Renal cortex interstitium (tissue), 11 donors: ENCODE measurements around the gene SORBS1. TPM values are rescaled to one million over a fixed set of nuclear protein-coding genes. Genes with fewer than 3 reads are reported as not detected.
A peak's percentile ranks its signal among the peaks of the same experiment; 100 is the strongest.

ENCODE experiments used
- DNase-seq, 11 donors: peaks; one replicate each; pipeline ENCODE4 v3.0.0-alpha.2; 2013; ENCODE audit warnings: low read depth in 9 of 11, low spot score in 4 of 11; ENCODE audit errors: extremely low read depth in 1 of 11
- polyA plus RNA-seq, 3 donors: library from polyadenylated mRNA; unstranded; fragments of 120-200 nt; gene quantifications; one replicate each; pipeline ENCODE4 v1.2.1, GENCODE V29; 2013; ENCODE audit not compliant: insufficient read length in 3 of 3

Gene SORBS1
- polyA plus RNA-seq, 3 donors = 30.9 to 37.1 (median 35.2) TPM

GRCh38 chr10:95408148-95408960 lies 152.8 kb downstream of the SORBS1 start:
- DNase-seq = no peak

GRCh38 chr10:95407546-95407945 lies 153.6 kb downstream of the SORBS1 start:
- DNase-seq = no peak

- no peak for DNase-seq
Observed at GRCh38 chr10:95406651-95407280, 154.4 kb downstream of the SORBS1 start.

GRCh38 chr10:95405655-95406054 lies 155.5 kb downstream of the SORBS1 start:
- no peak for DNase-seq

GRCh38 chr10:95404864-95405263 lies 156.3 kb downstream of the SORBS1 start:
- DNase-seq = no peak

GRCh38 chr10:95404462-95404858 lies 156.7 kb downstream of the SORBS1 start:
- DNase-seq = no peak

- DNase-seq = no peak
Observed at GRCh38 chr10:95403700-95404461, 157.3 kb downstream of the SORBS1 start.

GRCh38 chr10:95401704-95402469 lies 159.3 kb downstream of the SORBS1 start:
- no peak for DNase-seq

- no peak for DNase-seq
Observed at GRCh38 chr10:95400787-95401186, 160.4 kb downstream of the SORBS1 start.

GRCh38 chr10:95399183-95399582 lies 162.0 kb downstream of the SORBS1 start:
- DNase-seq = peak in 3 of 11 donors; percentile 22 to 28 (median 22)

- DNase-seq = no peak
Observed at GRCh38 chr10:95397747-95398146, 163.4 kb downstream of the SORBS1 start.

- DNase-seq = no peak
Observed at GRCh38 chr10:95395947-95396449, 165.2 kb downstream of the SORBS1 start.

GRCh38 chr10:95394161-95394880 lies 166.8 kb downstream of the SORBS1 start:
- DNase-seq = no peak

- DNase-seq = no peak
Observed at GRCh38 chr10:95392681-95393164, 168.4 kb downstream of the SORBS1 start.

- DNase-seq = no peak
Observed at GRCh38 chr10:95392217-95392584, 169.0 kb downstream of the SORBS1 start.

GRCh38 chr10:95391581-95392216 lies 169.5 kb downstream of the SORBS1 start:
- DNase-seq = peak in 10 of 11 donors; percentile 35 to 63 (median 56)

GRCh38 chr10:95391164-95391563 lies 170.0 kb downstream of the SORBS1 start:
- peak in 1 of 11 donors; percentile 16 for DNase-seq

- no peak for DNase-seq
Observed at GRCh38 chr10:95389982-95390381, 171.2 kb downstream of the SORBS1 start.
